OCI-LY3 (cell line): Measurements from ENCODE around the gene SDK1.

Experiments used
- EZH2phosphoT487 ChIP-seq: fragments of 200-600 bp; shearing (Covaris generic); IDR thresholded peaks from 2 replicates; pipeline ENCODE4 v1.6.1; 2018; ENCODE audit warnings: antibody characterized with exemption, mixed run types, low read depth
- TF ChIP-seq, protein P1 (sequence below): fragments of 200-600, 300-600 bp; sonication (generic); IDR thresholded peaks from 2 replicates; pipeline ENCODE4 v1.5.1; 2014; ENCODE audit warnings: antibody characterized with exemption, low read length, low read depth

DNA sequence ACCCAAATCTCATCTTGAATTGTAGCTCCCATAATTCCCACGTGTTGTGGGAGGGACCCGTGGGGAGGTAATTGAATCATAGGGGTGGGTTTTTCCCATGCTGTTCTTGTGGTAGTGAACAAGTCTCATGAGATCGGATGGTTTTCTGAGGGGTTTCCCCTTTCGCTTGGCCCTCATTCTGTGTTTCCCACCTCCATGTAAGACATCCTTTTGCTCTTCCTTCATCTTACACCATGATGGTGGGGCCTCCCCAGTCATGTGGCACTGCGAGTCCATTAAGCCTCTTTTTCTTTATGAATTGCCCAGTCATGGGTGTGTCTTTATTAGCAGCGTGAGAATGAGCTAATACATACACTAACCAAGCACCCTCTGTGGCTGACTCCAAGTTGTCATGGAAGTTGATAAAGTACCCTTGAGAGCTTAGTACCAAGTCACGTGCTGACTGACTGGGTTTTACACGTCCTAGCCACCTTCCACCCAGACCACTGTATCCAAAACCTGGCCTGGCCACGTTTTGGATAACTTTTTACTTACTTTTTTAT is 614.4 kb downstream of the SDK1 start:
- TF ChIP-seq, protein P1, sequence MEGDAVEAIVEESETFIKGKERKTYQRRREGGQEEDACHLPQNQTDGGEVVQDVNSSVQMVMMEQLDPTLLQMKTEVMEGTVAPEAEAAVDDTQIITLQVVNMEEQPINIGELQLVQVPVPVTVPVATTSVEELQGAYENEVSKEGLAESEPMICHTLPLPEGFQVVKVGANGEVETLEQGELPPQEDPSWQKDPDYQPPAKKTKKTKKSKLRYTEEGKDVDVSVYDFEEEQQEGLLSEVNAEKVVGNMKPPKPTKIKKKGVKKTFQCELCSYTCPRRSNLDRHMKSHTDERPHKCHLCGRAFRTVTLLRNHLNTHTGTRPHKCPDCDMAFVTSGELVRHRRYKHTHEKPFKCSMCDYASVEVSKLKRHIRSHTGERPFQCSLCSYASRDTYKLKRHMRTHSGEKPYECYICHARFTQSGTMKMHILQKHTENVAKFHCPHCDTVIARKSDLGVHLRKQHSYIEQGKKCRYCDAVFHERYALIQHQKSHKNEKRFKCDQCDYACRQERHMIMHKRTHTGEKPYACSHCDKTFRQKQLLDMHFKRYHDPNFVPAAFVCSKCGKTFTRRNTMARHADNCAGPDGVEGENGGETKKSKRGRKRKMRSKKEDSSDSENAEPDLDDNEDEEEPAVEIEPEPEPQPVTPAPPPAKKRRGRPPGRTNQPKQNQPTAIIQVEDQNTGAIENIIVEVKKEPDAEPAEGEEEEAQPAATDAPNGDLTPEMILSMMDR = no peak
- TF ChIP-seq EZH2phosphoT487 = no peak
